Adipose tissue (tissue), 3 donors: ENCODE data around the gene MED22. TPM values are rescaled to one million over a fixed set of nuclear protein-coding genes. Genes with fewer than 3 reads are reported as not detected.
"Not testable (repeated sequence)": the region's sequence is repeated elsewhere in the genome, so short reads cannot be mapped to it uniquely, and the experiment has no call there.

Source experiments
- H3K27ac ChIP-seq: one replicate; pipeline ENCODE4 v1.5.1; 2013; ENCODE audit warnings: low read depth, low read length
- WGBS, 3 donors: extraction: QIAGEN DNeasy Blood & Tissue Kit; methylation state at CpG; one replicate each; pipeline ENCODE4 v1.1.7; 2013; 5-methylcytosine and 5-hydroxymethylcytosine counted together
- polyA plus RNA-seq, 3 donors: library from polyadenylated mRNA; stranded (reverse); fragments of 200-250 nt; gene quantifications; one replicate each; pipeline ENCODE4 v1.2.3, GENCODE V29; 2013
- donor health status: healthy with polysubstance abuse.
- donor health status: Bipolar disorder and iron deficiency.
- donor health status: healthy.

Gene MED22
- polyA plus RNA-seq, 3 donors = 8.6 to 15.9 (median 13.1) TPM

DNA sequence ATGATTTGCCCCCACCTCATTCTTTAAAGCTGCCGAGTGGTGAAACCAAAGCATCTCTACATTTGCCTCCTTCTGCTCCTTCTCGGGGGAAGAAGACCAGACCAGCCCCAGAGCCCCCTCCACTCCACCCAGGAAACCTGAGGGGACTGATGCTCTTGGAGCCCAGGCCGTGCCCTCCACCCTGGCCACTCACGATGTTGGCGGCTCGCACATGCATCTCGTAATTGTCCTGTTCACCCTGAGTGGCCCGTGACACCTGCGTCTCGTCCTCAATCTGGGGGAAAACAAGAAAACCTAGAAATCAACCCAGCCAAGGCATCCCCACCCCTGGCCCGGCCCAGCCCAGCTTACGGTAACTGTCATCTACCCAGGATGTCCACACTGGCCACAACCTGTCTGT is 3.0 kb downstream of the MED22 start:
- 94 to 96% (median 95%) methylated on average over 12 of the region's 12 CpGs for WGBS, 3 donors
- no peak overlapping the region for H3K27ac ChIP-seq

DNA sequence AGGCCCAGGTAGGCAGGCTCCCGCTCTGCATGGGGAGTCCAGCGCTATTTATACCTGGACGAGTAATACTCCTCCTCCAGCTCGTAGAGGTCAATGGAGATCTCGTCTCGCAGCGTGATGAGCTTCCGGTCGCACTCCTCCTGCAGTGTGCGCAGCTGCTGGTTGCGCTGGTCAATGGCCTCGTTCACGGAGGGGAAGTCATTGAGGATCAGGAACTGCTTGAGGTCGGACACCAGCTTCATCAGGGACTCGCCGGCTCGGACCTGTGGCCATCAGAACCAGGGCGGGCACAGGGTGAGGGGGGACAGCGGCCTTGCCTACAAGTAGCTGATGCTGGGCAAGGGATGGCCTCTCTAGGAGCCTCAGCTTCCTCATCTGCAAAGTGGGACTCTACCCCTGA is 3.9 kb downstream of the MED22 start:
- WGBS, 3 donors = 93 to 95% (median 94%) methylated on average over 19 of the region's 19 CpGs
- no peak overlapping the region for H3K27ac ChIP-seq

DNA sequence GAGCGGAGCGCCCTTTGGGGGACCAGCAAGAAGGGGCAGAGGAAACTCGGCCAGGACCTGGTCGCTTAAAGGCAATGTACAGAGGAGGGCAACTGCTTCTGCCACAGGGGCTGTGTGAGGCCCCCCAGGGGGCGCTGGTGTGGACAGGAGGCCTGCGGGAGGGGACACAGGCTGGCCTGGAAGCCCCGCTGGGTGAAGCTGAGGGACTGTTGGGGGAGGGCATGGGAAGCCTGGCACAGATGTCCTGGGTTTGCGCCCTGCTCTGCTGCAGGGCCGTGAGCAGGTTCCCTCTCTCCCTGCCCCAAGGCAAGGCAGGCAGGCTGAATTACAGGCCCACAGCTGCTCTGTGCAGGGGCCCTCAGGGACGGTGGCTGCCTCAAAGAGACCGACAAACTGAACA is 5.4 kb downstream of the MED22 start:
- no peak overlapping the region for H3K27ac ChIP-seq
- WGBS, 3 donors = 83 to 91% (median 85%) methylated on average over 11 of the region's 11 CpGs

GRCh38 chr9:133342069-133342406 is 5.9 kb downstream of the MED22 start:
- 72 to 87% (median 75%) methylated on average over 12 of the region's 12 CpGs for WGBS, 3 donors
- H3K27ac ChIP-seq = no peak overlapping the region

- 73 to 88% (median 82%) methylated on average over 15 of the region's 15 CpGs for WGBS, 3 donors
- H3K27ac ChIP-seq = no peak overlapping the region
These were observed 6.4 kb downstream of the MED22 start for GRCh38 chr9:133341369-133342068.

DNA sequence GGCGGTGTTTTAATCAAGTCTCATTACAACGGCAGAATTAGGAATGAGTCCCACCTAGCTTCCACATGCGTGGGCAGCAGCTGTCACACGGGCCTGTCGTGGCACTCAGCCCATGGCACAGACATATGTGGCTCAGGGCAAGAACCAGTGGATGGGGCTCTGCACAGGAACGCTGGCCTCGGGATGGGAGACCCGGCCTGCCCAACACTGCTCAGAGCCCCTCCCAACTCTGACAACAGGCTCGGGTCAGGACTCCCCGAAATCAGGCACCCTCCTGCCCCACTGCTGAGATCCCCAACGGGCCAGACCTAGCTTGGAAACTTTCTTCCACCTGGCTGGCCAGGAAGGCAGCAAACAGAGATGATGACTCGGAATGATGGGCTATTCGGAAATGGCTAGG is 7.0 kb downstream of the MED22 start:
- no peak overlapping the region for H3K27ac ChIP-seq
- 75 to 95% (median 75%) methylated on average over 13 of the region's 13 CpGs for WGBS, 3 donors

DNA sequence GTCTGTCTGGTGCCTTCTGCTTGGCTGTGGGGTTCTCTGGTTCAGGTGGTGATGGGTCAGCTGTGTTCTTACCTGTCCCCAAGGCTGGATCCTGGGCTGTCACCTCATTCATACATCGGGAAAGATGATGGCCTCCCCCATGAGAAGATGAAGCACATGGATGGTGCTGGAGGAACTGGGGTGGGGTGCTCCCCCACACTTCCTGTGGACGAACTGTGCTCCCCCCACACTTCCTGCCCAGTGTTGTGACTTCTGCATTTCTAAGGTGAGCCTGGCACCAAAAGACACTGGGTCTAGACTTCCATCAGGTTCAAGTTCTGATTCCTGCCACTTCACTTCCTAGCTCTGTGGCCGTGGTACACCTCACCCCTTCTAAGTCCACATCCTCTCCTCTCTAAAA is 7.7 kb downstream of the MED22 start:
- no peak overlapping the region for H3K27ac ChIP-seq
- 34 to 83% (median 48%) methylated on average over 3 of the region's 3 CpGs for WGBS, 3 donors

DNA sequence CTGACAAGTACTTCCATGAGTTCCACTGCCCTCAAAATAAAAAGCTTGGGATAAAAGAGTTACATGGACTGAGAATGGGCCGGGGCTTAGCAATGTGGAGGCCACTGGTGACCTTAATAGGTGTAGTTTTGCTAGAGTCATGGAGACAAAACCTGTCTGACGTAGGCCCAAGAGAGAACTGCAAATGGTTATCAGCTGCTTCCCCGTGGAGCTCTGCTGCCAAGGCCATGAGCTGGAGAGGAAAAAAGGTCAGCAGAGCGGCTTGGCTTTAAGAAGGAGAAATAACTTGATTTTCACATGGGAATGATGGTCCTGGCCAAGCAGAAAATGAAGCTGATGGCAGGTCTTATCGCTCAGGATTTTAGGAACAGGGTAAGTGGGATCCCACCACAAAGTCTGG is 8.3 kb downstream of the MED22 start:
- 62 to 74% (median 72%) methylated on average over 5 of the region's 5 CpGs for WGBS, 3 donors
- H3K27ac ChIP-seq = no peak overlapping the region

DNA sequence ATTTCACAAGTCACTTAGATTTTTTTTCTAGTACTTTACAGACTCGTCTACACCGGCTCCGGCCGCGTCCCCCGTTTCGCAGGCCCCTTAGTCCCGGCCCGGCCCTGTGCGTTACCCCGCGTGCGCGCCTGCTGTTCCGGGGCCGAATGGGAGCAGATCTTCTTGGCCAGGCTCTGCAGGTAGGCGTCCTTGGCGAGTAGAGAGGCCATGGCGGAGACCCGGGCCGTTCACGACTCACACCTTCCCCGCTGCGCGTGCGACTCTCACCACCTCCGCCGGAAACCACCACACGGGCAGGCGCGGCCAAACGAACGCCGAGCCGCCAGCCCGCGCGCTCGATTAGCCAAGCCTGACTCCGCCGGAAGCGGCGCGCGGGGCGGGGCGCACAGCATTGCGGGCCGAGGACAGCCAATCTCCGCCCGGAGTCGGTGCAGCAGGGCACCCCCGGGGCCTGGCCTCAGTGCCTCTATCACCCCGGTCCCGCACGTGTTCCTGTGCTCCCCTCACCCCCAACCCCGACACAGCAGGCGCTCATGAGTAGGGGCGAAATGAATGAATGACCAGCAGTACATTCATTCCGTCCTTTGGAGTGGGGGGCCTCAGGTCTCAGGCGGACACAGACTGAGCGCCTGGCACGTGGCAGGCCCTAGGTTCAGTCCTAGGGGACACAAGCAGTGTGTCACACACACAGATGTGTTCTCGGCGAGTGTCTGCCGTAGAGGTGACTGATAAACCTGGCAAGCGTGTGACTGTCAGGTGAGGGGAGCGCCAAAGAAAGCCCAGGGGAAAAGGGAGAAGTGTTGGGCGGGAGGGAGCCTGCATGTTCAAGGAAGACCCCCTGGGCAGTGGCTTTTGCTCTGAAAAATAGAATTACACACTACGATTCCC is 11.8 kb downstream of the MED22 start, which contains the start of gene SURF6:
SURF6 (minus strand) TSS at position 265 of the 888 bp plus-strand sequence; CDS start at position 209, 56 bp downstream.
- H3K27ac ChIP-seq = no peak within 1 kb of the TSS
- 3 to 6% (median 5%) methylated on average over 69 to 70 of the region's 70 CpGs for WGBS, 3 donors

DNA sequence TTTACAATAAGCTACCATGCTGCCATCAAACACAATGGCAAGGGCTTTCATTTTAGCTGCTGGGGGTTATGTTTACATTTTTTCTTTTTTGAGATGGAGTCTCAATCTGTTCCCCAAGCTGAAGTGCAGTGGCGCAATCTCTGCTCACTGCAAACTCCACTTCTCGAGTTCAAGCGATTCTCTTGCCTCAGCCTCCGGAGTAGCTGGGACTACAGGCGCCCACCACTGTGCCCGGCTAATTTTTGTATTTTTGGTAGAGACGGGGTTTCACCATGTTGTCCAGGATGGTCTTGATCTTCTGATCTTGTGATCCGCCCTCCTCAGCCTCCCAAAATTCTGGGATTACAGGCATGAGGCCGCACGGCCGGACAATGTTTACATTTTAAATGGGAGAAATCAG is 13.0 kb downstream of the MED22 start:
- whole genome bisulfite sequencing, 3 donors = 73 to 77% (median 74%) methylated on average over 11 of the region's 11 CpGs
- not testable (repeated sequence) for H3K27ac ChIP-seq

DNA sequence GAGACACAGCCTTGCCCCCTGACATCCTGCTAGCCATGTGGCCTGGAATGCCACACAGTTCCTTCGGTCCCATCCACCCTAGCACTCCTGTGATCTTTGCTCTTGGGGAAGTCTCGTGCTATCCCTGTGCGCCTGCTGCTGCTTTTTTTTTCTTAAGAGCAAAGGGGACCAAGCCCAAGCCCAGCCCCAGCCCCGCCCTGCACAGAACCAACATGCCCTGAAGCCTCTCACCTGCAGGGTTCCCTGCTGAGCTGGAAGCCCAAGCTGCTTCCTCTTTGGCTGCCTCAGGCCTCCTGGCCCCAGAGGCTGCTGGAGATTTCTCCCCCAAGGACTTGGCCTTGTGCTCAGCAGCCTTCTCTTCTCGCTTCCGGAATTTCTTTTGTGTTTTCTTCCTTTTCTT is 13.8 kb downstream of the MED22 start:
- no peak overlapping the region for H3K27ac ChIP-seq
- 81 to 91% (median 86%) methylated on average over 6 of the region's 6 CpGs for WGBS, 3 donors

DNA sequence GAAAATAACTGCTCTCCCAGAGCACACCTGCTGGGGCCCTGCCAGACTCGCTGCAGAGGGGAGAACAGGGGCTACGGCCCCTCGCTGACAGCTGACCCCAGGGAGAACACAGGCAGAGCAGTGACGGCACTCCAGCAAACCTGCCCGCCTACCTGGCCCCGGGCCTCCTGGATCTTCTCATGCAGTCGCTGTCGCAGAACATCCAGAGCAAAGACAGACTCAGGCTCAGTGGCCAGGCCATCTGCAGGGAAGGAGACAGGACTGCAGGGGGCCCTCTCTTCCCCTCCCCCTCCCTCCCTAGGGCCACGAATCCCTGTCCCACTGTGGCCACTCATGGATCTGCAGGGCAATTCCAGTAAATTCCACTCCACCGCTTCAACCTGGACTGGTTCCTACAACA is 14.4 kb downstream of the MED22 start:
- WGBS, 3 donors = 85 to 89% (median 89%) methylated on average over 8 to 10 of the region's 10 CpGs
- H3K27ac ChIP-seq = no peak overlapping the region

- no peak overlapping the region for H3K27ac ChIP-seq
- whole genome bisulfite sequencing, 3 donors = 88 to 94% (median 89%) methylated on average over 11 of the region's 11 CpGs
These were observed 14.9 kb downstream of the MED22 start for GRCh38 chr9:133333011-133333410.

DNA sequence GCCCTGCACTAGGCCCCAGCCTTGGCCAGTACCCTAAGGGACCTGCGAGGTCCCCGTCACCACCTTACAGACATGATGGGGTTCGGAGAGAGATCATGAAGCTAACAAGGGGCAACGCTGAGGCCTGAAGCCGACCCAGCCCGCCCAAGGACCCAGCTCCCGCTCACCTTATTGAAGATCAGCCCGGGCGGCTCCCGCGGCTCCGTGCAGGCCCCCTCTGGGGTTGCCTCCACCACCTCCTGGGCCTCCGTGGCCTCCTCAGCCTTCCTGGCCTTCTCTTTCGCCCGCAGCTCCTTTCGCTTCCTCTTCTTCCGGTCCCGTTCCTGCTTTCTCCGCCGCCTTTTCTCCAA is 15.6 kb downstream of the MED22 start:
- WGBS, 3 donors = 88 to 94% (median 90%) methylated on average over 20 of the region's 20 CpGs

GRCh38 chr9:133331641-133332380 is 16.1 kb downstream of the MED22 start:
- 95 to 97% (median 96%) methylated on average over 56 to 57 of the region's 57 CpGs for WGBS, 3 donors
- H3K27ac ChIP-seq = no peak overlapping the region

More for the DNA sequence above, 15.6 kb downstream of the MED22 start:
- H3K27ac ChIP-seq = no peak overlapping the region

DNA sequence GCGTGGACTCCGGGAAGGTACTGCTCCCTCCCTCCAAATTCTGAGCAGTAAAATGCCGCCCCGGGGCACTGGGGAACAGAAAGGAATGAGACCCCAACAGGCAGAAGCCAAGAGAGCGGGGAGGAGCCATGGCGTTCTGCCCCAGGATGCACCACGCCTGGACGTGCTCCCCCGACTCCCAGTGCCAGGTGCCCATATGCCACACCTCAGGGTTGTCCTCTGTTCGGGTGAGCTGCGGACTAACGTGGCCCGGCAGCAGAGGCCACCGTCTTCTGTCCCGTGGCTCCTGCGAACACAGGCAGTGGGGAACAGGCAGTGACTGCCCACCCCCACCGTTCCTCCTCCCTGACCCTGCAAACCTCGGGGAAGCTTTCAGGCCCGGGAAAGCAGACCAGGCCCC is 16.7 kb downstream of the MED22 start:
- WGBS, 3 donors = 81 to 88% (median 84%) methylated on average over 19 of the region's 19 CpGs
- H3K27ac ChIP-seq = no peak overlapping the region

DNA sequence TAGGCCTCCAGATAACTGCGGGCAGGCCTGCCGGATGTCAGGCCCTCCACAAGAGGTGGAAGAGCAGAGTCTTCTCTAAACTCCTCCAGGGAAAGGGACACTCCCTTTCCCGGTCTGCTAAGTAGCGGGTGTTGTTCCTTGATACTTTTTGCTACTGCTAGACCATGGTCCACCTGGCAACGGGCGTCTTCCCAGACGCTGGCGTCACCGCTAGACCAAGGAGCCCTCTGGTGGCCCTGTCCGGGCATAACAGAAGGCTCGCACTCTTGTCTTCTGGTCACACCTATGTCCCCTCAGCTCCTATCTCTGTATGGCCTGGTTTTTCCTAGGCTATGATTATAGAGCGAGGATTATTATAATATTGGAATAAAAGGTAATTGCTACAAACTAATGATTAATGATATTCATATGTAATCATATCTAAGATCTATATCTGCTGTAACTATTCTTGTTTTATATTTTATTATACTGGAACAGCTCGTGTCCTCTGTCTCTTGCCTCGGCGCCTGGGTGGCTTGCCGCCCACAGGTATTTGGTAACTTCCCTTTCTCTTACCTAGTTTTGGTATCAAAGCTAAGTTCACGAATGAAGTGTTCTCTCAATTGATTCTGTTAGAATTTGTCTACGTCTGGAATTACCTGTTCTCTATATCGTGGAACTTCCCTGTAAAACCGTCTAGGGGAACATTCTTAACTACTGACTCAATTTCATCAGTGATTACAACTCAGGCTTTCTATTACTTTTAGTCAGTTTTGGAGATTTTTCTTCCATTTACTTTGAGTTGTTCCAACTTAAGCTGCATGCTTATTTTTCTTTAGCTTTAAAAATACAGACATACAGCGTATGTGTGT is 18.4 kb downstream of the MED22 start:
- H3K27ac ChIP-seq = not testable (repeated sequence)
- WGBS, 3 donors = 53 to 57% (median 55%) methylated on average over 21 of the region's 21 CpGs

DNA sequence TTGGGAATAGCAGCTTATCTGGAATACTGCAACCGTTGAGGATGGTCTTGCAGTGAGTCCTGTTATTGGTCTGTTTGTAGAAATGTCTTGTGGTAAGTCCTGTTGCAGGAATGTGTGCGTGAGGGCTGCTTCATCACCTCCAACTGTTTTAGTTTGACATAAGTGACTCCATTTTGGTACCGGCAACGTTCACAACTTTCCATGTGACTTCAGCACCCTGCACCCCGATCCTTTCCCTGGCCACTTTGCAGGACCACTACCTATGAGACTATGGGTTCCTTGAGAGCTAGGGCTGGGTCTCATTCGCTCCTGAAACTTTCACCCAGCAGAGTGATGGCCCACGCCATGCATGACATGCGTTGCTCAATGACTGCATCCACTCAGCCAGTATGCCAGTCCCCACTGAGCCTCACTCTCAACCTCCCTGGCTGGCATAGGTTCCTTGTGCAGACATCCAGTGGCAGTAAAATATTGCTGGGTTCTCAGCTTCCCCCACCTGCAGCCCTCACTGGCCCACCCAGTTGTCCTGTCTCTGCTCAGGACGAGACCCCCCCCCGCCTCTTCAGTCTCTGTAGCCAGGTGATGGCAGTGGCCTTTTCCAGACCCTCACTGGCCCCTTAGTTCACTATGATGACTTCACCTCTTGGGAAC is 20.0 kb downstream of the MED22 start:
- H3K27ac ChIP-seq = no peak overlapping the region
- 88 to 92% (median 91%) methylated on average over 10 of the region's 10 CpGs for WGBS, 3 donors
